Upper lobe of right lung (tissue), 1 donor: ENCODE results near the gene PGAP1. TPM values are rescaled to one million over a fixed set of nuclear protein-coding genes. Genes with fewer than 3 reads are reported as not detected.

ENCODE experiments used
- ATAC-seq: fragments of 200-7000 bp; cut with Tn5 transposase; one replicate; pipeline ENCODE4 v1.9.1; 2020; ENCODE audit warnings: mild to moderate bottlenecking, moderate library complexity
- DNase-seq: peaks from one replicate; pipeline ENCODE4 v3.0.0-alpha.2; 2020
- H3K27ac ChIP-seq: fragments of 200-600 bp; one replicate; pipeline ENCODE4 v1.8.0; 2022
- H3K27me3 ChIP-seq: fragments of 200-600 bp; one replicate; pipeline ENCODE4 v1.8.0; 2022; ENCODE audit warnings: mild to moderate bottlenecking
- H3K36me3 ChIP-seq: fragments of 200-600 bp; one replicate; pipeline ENCODE4 v1.8.0; 2022
- H3K4me1 ChIP-seq: fragments of 200-600 bp; one replicate; pipeline ENCODE4 v1.8.0; 2022
- H3K4me3 ChIP-seq: fragments of 200-600 bp; one replicate; pipeline ENCODE4 v1.8.0; 2022; ENCODE audit warnings: mild to moderate bottlenecking
- H3K9me3 ChIP-seq: fragments of 200-600 bp; one replicate; pipeline ENCODE4 v1.8.0; 2022
- CTCF ChIP-seq: fragments of 200-600 bp; IDR thresholded peaks from one replicate; pipeline ENCODE4 v1.8.0; 2022; ENCODE audit warnings: antibody characterized with exemption
- intact Hi-C: fragments of 100-400 bp; cut with DNase I; formaldehyde crosslinking; loops from one replicate; pipeline ENCODE4 v1.11.0; 2022
- total RNA-seq: library from RNA; stranded (reverse); fragmentation: NEBNext Ultra II Directional; extraction: Animal tissue kit (Norgen Biotek cat#: 25700); gene quantifications from one replicate; pipeline ENCODE4 v1.2.1, GENCODE V29; 2021
- donor health status: DM: no; HTN: yes; CAD: no; lungs with severe emphysema.

Gene PGAP1
- total RNA-seq, 1 donor from 2014 or later, result 15.2 TPM

- H3K36me3 ChIP-seq, result no peaks in the 10 kb centered on the region
- H3K4me1 ChIP-seq, result no peaks in the 10 kb centered on the region
- TF ChIP-seq CTCF, result no peak
- H3K27me3 ChIP-seq, result no peaks in the 10 kb centered on the region
- H3K9me3 ChIP-seq, result no peaks in the 10 kb centered on the region
- no peak overlapping the region for H3K4me3 ChIP-seq
- H3K27ac ChIP-seq, result no peak overlapping the region
- DNase-seq, result no peak
- intact Hi-C loops, result no loop called here
- ATAC-seq, result no peak
Observed at GRCh38 chr2:196887431-196887830, 39.1 kb downstream of the PGAP1 start.

GRCh38 chr2:196884368-196884767 lies 42.1 kb downstream of the PGAP1 start:
- DNase-seq, result no peak
- intact Hi-C loops, result no loop called here
- Histone ChIP-seq H3K4me3 (no peak overlapping the region), H3K9me3 (no peaks in the 10 kb centered on the region), H3K36me3 (peaks cover 3% of the 10 kb centered on the region), H3K27me3 (no peaks in the 10 kb centered on the region), H3K27ac (no peak overlapping the region), H3K4me1 (no peaks in the 10 kb centered on the region)
- no peak for TF ChIP-seq CTCF
- ATAC-seq, result no peak

- no peak overlapping the region for H3K4me3 ChIP-seq
- ATAC-seq, result no peak
- no peak for DNase-seq
- no peaks in the 10 kb centered on the region for H3K27me3 ChIP-seq
- no peak for TF ChIP-seq CTCF
- peaks cover 30% of the 10 kb centered on the region for H3K36me3 ChIP-seq
- H3K9me3 ChIP-seq, result no peaks in the 10 kb centered on the region
- H3K27ac ChIP-seq, result no peak overlapping the region
- H3K4me1 ChIP-seq, result no peaks in the 10 kb centered on the region
- intact Hi-C loops, result no loop called here
Observed at GRCh38 chr2:196876364-196876763, 50.1 kb downstream of the PGAP1 start.

GRCh38 chr2:196875414-196875813 lies 51.1 kb downstream of the PGAP1 start:
- Histone ChIP-seq H3K9me3 (no peaks in the 10 kb centered on the region), H3K27ac (no peak overlapping the region), H3K4me3 (no peak overlapping the region), H3K4me1 (no peaks in the 10 kb centered on the region), H3K36me3 (peaks cover 37% of the 10 kb centered on the region), H3K27me3 (no peaks in the 10 kb centered on the region)
- ATAC-seq (no peak), DNase-seq (no peak)
- intact Hi-C loops, result no loop called here
- no peak for TF ChIP-seq CTCF

DNA sequence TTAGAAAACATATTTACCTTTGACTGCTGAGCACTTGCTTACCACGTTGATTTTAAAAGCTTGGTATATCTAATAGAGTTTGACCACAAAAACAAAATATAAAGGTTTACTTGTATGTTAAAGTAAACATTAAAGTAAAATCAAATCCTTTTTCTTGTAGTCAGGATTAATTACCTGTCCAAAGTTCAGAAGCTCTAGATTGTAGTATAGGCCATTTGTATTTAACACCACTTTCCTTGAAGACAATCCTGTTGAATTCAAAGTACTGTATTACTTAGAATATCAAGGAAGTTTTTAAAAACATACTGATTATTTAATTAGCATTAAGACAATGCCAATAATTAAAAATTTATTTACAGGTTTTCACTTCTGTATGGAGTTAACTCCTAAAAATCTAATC lies 53.0 kb downstream of the PGAP1 start:
- intact Hi-C loops, result no loop called here
- Histone ChIP-seq H3K4me1 (no peaks in the 10 kb centered on the region), H3K4me3 (no peak overlapping the region), H3K9me3 (no peaks in the 10 kb centered on the region), H3K27me3 (no peaks in the 10 kb centered on the region), H3K36me3 (peaks cover 33% of the 10 kb centered on the region), H3K27ac (no peak overlapping the region)
- no peak for DNase-seq
- no peak for TF ChIP-seq CTCF
- ATAC-seq, result no peak

GRCh38 chr2:196854629-196855028 lies 71.9 kb downstream of the PGAP1 start:
- Histone ChIP-seq H3K27me3 (no peaks in the 10 kb centered on the region), H3K27ac (no peak overlapping the region), H3K4me1 (no peaks in the 10 kb centered on the region), H3K36me3 (no peaks in the 10 kb centered on the region), H3K9me3 (peaks cover 5% of the 10 kb centered on the region), H3K4me3 (no peak overlapping the region)
- intact Hi-C loops, result no loop called here
- no peak for TF ChIP-seq CTCF
- DNase-seq (no peak), ATAC-seq (no peak)
